CD14-positive monocyte (primary cell): ENCODE data around the gene KIAA0513. TPM values are rescaled to one million over a fixed set of nuclear protein-coding genes. Genes with fewer than 3 reads are reported as not detected.

Experiments
- DNase-seq, 3 donors: peaks; one replicate each; pipeline ENCODE4 v3.0.0-alpha.2; 2011 to 2022
- H2AFZ ChIP-seq: 2 replicates; pipeline ENCODE4 v1.6.0; 2012; ENCODE audit warnings: mild to moderate bottlenecking, low read depth, low read length, inconsistent platforms; ENCODE audit not compliant: insufficient read depth, poor library complexity, severe bottlenecking
- H3K27ac ChIP-seq, 2 donors: 1 replicate in 1 of 2; 2 replicates in 1 of 2; pipeline ENCODE4 v1.5.1; 2012 to 2013; ENCODE audit warnings: low read length in 2 of 2, control low read depth in 1 of 2, inconsistent platforms in 1 of 2, low read depth in 1 of 2, mild to moderate bottlenecking in 1 of 2
- H3K27me3 ChIP-seq, 2 donors: one replicate each; pipeline versions ENCODE4 v1.6.0 to v1.6.1; 2011 to 2013; ENCODE audit warnings: low read length in 2 of 2; ENCODE audit not compliant: control insufficient read depth in 2 of 2, insufficient read depth in 2 of 2
- H3K36me3 ChIP-seq, 2 donors: replicated peaks in 1 of 2; 1 replicate in 1 of 2; 2 replicates in 1 of 2; pipeline versions ENCODE4 v1.5.1 to v1.6.1; 2012 to 2013; ENCODE audit warnings: low read length in 2 of 2, control low read depth in 1 of 2, inconsistent platforms in 1 of 2, mild to moderate bottlenecking in 1 of 2; ENCODE audit not compliant: insufficient read depth in 2 of 2, control insufficient read depth in 1 of 2
- H3K4me1 ChIP-seq, 2 donors: 1 replicate in 1 of 2; 2 replicates in 1 of 2; pipeline versions ENCODE4 v1.5.1 to v1.6.1; 2012 to 2013; ENCODE audit warnings: low read length in 2 of 2, control low read depth in 1 of 2, inconsistent platforms in 1 of 2, mild to moderate bottlenecking in 1 of 2, moderate library complexity in 1 of 2; ENCODE audit not compliant: insufficient read depth in 2 of 2, control insufficient read depth in 1 of 2
- H3K4me2 ChIP-seq: replicated peaks from 2 replicates; pipeline ENCODE3; 2012; ENCODE audit warnings: low read length, moderate library complexity, mild to moderate bottlenecking; ENCODE audit not compliant: poor library complexity, severe bottlenecking; ENCODE audit errors: extremely low read depth
- H3K4me3 ChIP-seq, 3 experiments: fragments of 200-600 bp in 1 of 3; sonication (generic) in 1 of 3; replicated peaks in 1 of 3; 1 replicate in 2 of 3; 2 replicates in 1 of 3; pipeline ENCODE4 v1.5.1; 2011 to 2013; ENCODE audit warnings: low read length in 3 of 3, mild to moderate bottlenecking in 3 of 3, control low read depth in 2 of 3, low read depth in 2 of 3, inconsistent platforms in 1 of 3, moderate library complexity in 1 of 3
- H3K79me2 ChIP-seq: 2 replicates; pipeline ENCODE4 v1.6.0; 2012; ENCODE audit warnings: mild to moderate bottlenecking, control low read depth, inconsistent platforms, low read length, moderate library complexity; ENCODE audit not compliant: insufficient read depth
- H3K9ac ChIP-seq: 2 replicates; pipeline ENCODE4 v1.6.0; 2017; ENCODE audit warnings: low read length, mild to moderate bottlenecking; ENCODE audit not compliant: insufficient read depth, poor library complexity, severe bottlenecking
- H3K9me3 ChIP-seq, 2 donors: replicated peaks in 1 of 2; 1 replicate in 1 of 2; 2 replicates in 1 of 2; pipeline versions ENCODE4 v1.5.1 to v1.6.1; 2012 to 2013; ENCODE audit warnings: low read length in 2 of 2, control low read depth in 1 of 2; ENCODE audit not compliant: control insufficient read depth in 1 of 2, insufficient read depth in 1 of 2
- H4K20me1 ChIP-seq: 2 replicates; pipeline ENCODE4 v1.6.0; 2012; ENCODE audit warnings: mild to moderate bottlenecking, low read length, control low read depth, moderate library complexity; ENCODE audit not compliant: insufficient read depth
- H3K27ac Mint-ChIP-seq, 7 donors: one replicate each; pipeline ENCODE4 v1.8.0; 2020; ENCODE audit warnings: mild to moderate bottlenecking in 7 of 7, mixed read lengths in 7 of 7, moderate library complexity in 6 of 7, inconsistent platforms in 2 of 7
- H3K27me3 Mint-ChIP-seq, 3 donors: one replicate each; pipeline ENCODE4 v1.8.0; 2021 to 2022; ENCODE audit warnings: low read depth in 3 of 3, mild to moderate bottlenecking in 3 of 3, mixed read lengths in 3 of 3, moderate library complexity in 3 of 3, inconsistent platforms in 1 of 3
- H3K36me3 Mint-ChIP-seq, 2 donors: one replicate each; pipeline ENCODE4 v1.8.0; 2020; ENCODE audit warnings: mixed read lengths in 2 of 2, inconsistent platforms in 1 of 2, mild to moderate bottlenecking in 1 of 2
- H3K4me1 Mint-ChIP-seq: one replicate; pipeline ENCODE4 v1.8.0; 2020; ENCODE audit warnings: mild to moderate bottlenecking, mixed read lengths
- H3K4me3 Mint-ChIP-seq, 2 donors: one replicate each; pipeline ENCODE4 v1.8.0; 2020; ENCODE audit warnings: mild to moderate bottlenecking in 2 of 2, mixed read lengths in 2 of 2, moderate library complexity in 1 of 2
- H3K9me3 Mint-ChIP-seq, 7 donors: one replicate each; pipeline ENCODE4 v1.8.0; 2020 to 2022; ENCODE audit warnings: mixed read lengths in 7 of 7, mild to moderate bottlenecking in 6 of 7, moderate library complexity in 6 of 7, inconsistent platforms in 2 of 7
- WGBS: methylation state at CpG from one replicate; pipeline ENCODE4 v1.1.5; 2013; ENCODE audit warnings: missing lambda C conversion rate; ENCODE audit not compliant: insufficient coverage; 5-methylcytosine and 5-hydroxymethylcytosine counted together
- intact Hi-C, 2 donors: fragments of 100-400 bp; cut with micrococcal nuclease; formaldehyde crosslinking; loops; one replicate each; pipeline versions ENCODE4 v1.15.0 to v1.15.1; 2023
- polyA plus RNA-seq, 3 donors: library from polyadenylated mRNA; depleted of rRNA in 1 of 3; unstranded in 2 of 3; stranded (reverse) in 1 of 3; fragments of 300-500 nt in 2 of 3; fragments of >200 nt in 1 of 3; fragmentation: Illumina TruSeq in 2 of 3; gene quantifications; 1 replicate in 2 of 3; 2 replicates in 1 of 3; pipeline ENCODE4 v1.2.3, GENCODE V29; 2012 to 2021
- TF ChIP-seq, protein P1 (sequence below): fragments of 200-600 bp; IDR thresholded peaks from one replicate; pipeline ENCODE4 v1.8.0; 2022; ENCODE audit warnings: antibody characterized with exemption, mild to moderate bottlenecking

The KIAA0513 gene
- polyA plus RNA-seq, 3 donors: 21.4 to 77.5 (median 32.7) TPM

GRCh38 chr16:84982434-84982833 is 45.2 kb upstream of the KIAA0513 start:
- H3K27ac ChIP-seq: peak overlapping the region; percentile 84 to 91
- Mint-ChIP-seq H3K27me3 (peaks cover 0 to 7% (median 2%) of the 10 kb centered on the region in 3 donors), H3K4me1 (peaks cover 66% of the 10 kb centered on the region), H3K4me3 (peak overlapping the region; percentile 59 to 71), H3K9me3 (peaks cover 0 to 2% (median 0%) of the 10 kb centered on the region in 7 donors), H3K36me3 (peaks cover 82 to 94% of the 10 kb centered on the region in 2 donors), H3K27ac (peak overlapping the region; percentile 89 to 99 (median 97))
- no peaks in the 10 kb centered on the region for H3K27me3 ChIP-seq
- WGBS: 31% methylated on average over 6 of the region's 9 CpGs
- H3K4me2 ChIP-seq: peak overlapping the region; percentile 55
- H4K20me1 ChIP-seq: peaks cover 65% of the 10 kb centered on the region
- H3K9me3 ChIP-seq: no peaks in the 10 kb centered on the region
- peak overlapping the region in 1 of 3 experiments; percentile 38 for H3K4me3 ChIP-seq
- no peak overlapping the region for H2AFZ ChIP-seq
- peaks cover 66 to 71% of the 10 kb centered on the region in 2 donors for H3K4me1 ChIP-seq
- intact Hi-C loops: loop anchor here (2.0 to 10.0 kb wide), 4 partner anchors 45 to 388 kb away; partner anchors contain the start of gene KIAA0513 (in 1 of the 2)
- TF ChIP-seq, protein P1, sequence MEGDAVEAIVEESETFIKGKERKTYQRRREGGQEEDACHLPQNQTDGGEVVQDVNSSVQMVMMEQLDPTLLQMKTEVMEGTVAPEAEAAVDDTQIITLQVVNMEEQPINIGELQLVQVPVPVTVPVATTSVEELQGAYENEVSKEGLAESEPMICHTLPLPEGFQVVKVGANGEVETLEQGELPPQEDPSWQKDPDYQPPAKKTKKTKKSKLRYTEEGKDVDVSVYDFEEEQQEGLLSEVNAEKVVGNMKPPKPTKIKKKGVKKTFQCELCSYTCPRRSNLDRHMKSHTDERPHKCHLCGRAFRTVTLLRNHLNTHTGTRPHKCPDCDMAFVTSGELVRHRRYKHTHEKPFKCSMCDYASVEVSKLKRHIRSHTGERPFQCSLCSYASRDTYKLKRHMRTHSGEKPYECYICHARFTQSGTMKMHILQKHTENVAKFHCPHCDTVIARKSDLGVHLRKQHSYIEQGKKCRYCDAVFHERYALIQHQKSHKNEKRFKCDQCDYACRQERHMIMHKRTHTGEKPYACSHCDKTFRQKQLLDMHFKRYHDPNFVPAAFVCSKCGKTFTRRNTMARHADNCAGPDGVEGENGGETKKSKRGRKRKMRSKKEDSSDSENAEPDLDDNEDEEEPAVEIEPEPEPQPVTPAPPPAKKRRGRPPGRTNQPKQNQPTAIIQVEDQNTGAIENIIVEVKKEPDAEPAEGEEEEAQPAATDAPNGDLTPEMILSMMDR: peak; percentile 61
- peak overlapping the region; percentile 43 for H3K9ac ChIP-seq
- peaks cover 69 to 87% of the 10 kb centered on the region in 2 donors for H3K36me3 ChIP-seq
- H3K79me2 ChIP-seq: peaks cover 81% of the 10 kb centered on the region
- peak; percentile 72 to 76 (median 75) for DNase-seq

DNA sequence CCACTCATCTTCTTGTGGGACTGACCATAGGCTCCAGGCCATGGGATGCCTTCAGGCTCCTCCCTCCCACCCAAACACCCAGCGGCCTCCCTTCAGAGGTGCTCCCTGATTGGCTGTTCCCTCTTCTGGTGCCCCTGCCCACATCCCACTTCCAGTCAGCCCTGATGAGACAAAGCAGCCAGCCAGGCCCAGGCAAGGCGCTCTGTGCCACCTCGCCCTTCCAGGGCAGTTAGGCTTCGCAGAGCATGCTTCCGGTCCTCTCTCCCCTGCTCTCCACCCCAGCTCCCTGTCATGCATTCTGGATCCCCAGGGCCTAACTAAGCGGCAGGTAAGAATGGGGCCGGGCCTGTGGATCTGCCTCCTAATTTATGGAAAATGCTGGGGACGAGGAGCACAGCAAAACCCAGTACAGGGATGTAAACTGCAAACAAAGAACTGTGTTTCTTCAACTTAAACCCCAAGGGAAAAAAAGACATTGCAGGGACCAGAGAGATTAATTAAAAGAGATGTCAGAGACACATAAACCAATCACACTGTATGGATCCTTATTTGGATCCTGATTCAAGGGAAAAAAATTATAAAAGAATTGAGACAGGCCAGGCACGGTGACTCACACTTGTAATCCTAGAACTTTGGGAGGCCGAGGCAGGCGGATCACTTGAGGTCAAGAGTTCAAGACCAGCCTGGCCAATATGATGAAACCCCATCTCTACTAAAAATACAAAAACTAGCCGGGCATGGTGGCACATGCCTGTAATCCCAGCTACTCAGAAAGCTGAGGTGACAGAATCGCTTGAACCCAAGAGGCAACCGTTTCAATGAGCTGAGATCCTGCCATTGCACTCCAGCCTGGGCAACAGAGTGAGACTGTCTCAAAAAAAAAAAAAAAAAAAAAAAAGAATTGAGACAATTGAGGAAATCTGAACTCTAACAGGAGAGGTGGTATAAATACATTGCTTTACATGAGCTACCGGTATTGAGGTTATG is 42.2 kb upstream of the KIAA0513 start:
- intact Hi-C loops: loop anchor here in 1 of 2 donors (10.0 kb wide), 1 partner anchor 391 kb away; no protein-coding TSS in a partner anchor

More for the DNA sequence above, 42.2 kb upstream of the KIAA0513 start:
- peak overlapping the region; percentile 48 for H3K9ac ChIP-seq
- peaks cover 67% of the 10 kb centered on the region for H4K20me1 ChIP-seq
- H2AFZ ChIP-seq: no peak overlapping the region
- Mint-ChIP-seq H3K4me3 (peak overlapping the region in 1 of 2 donors; percentile 11), H3K36me3 (peaks cover 85 to 94% of the 10 kb centered on the region in 2 donors), H3K9me3 (peaks cover 0 to 2% (median 0%) of the 10 kb centered on the region in 7 donors), H3K27ac (peak overlapping the region; percentile 85 to 99 (median 97)), H3K27me3 (peaks cover 0 to 7% (median 0%) of the 10 kb centered on the region in 3 donors), H3K4me1 (peaks cover 76% of the 10 kb centered on the region)
- TF ChIP-seq, protein P1: no peak
- H3K4me3 ChIP-seq: peak overlapping the region in 1 of 3 experiments; percentile 46
- H3K27me3 ChIP-seq: no peaks in the 10 kb centered on the region
- WGBS: 94% methylated on average over 7 of the region's 15 CpGs
- no peaks in the 10 kb centered on the region for H3K9me3 ChIP-seq
- peaks cover 71 to 87% of the 10 kb centered on the region in 2 donors for H3K36me3 ChIP-seq
- H3K4me1 ChIP-seq: peaks cover 55 to 70% of the 10 kb centered on the region in 2 donors
- H3K4me2 ChIP-seq: peak overlapping the region; percentile 55
- peak in 2 of 3 donors; percentile 23 to 36 for DNase-seq
- H3K27ac ChIP-seq: peak overlapping the region; percentile 84 to 91
- H3K79me2 ChIP-seq: peaks cover 89% of the 10 kb centered on the region
